Keratinocyte (primary cell): ENCODE results near the gene NFIC. TPM values are rescaled to one million over a fixed set of nuclear protein-coding genes. Genes with fewer than 3 reads are reported as not detected.

ENCODE experiments used
- DNase-seq: peaks from one replicate; pipeline ENCODE4 v3.0.0-alpha.2; 2011; ENCODE audit warnings: low read depth, missing footprints, low spot score
- FAIRE-seq: peaks from 2 replicates; lab custom pipeline; 2011; peaks lifted over from hg19 to GRCh38; lab: Jason Lieb, UNC
- H2AFZ ChIP-seq: 2 replicates; pipeline ENCODE4 v1.6.0; 2012; ENCODE audit warnings: low read length, control low read depth, inconsistent platforms; ENCODE audit not compliant: control insufficient read depth
- H3K27ac ChIP-seq: 2 replicates; pipeline ENCODE4 v1.5.1; 2011; ENCODE audit warnings: low read length; ENCODE audit not compliant: control insufficient read depth, insufficient read depth
- H3K27me3 ChIP-seq: 3 replicates; pipeline ENCODE4 v1.6.0; 2011; ENCODE audit warnings: low read length; ENCODE audit not compliant: control insufficient read depth, insufficient read depth; ENCODE audit errors: extremely low read depth
- H3K36me3 ChIP-seq, 2 experiments: 2 replicates in 1 of 2; 3 replicates in 1 of 2; pipeline ENCODE4 v1.5.1; 2011; ENCODE audit warnings: low read length in 2 of 2, mild to moderate bottlenecking in 1 of 2; ENCODE audit not compliant: control insufficient read depth in 2 of 2, insufficient read depth in 2 of 2; ENCODE audit errors: extremely low read depth in 1 of 2
- H3K4me1 ChIP-seq: 3 replicates; pipeline ENCODE4 v1.5.1; 2011; ENCODE audit warnings: low read length; ENCODE audit not compliant: control insufficient read depth, insufficient read depth; ENCODE audit errors: extremely low read depth
- H3K4me2 ChIP-seq: 3 replicates; pipeline ENCODE4 v1.6.0; 2011; ENCODE audit warnings: low read depth, low read length; ENCODE audit not compliant: control insufficient read depth, insufficient read depth; ENCODE audit errors: extremely low read depth
- H3K4me3 ChIP-seq, 3 experiments: fragments of 200-600 bp in 1 of 3; sonication (generic) in 1 of 3; 2 replicates in 2 of 3; 3 replicates in 1 of 3; pipeline ENCODE4 v1.5.1; 2011 to 2016; ENCODE audit warnings: low read length in 3 of 3, mild to moderate bottlenecking in 3 of 3, control low read depth in 2 of 3, inconsistent platforms in 1 of 3, low read depth in 1 of 3, mixed read lengths in 1 of 3, mixed run types in 1 of 3, moderate library complexity in 1 of 3; ENCODE audit not compliant: control insufficient read depth in 2 of 3, insufficient read depth in 2 of 3; ENCODE audit errors: extremely low read depth in 1 of 3
- H3K79me2 ChIP-seq: 2 replicates; pipeline ENCODE4 v1.6.0; 2012; ENCODE audit warnings: low read length; ENCODE audit not compliant: control insufficient read depth, insufficient read depth
- H3K9ac ChIP-seq: 3 replicates; pipeline ENCODE4 v1.6.0; 2011; ENCODE audit warnings: low read length; ENCODE audit not compliant: control insufficient read depth, insufficient read depth; ENCODE audit errors: extremely low read depth
- H3K9me1 ChIP-seq: 3 replicates; pipeline ENCODE4 v1.6.0; 2011; ENCODE audit warnings: low read length; ENCODE audit not compliant: control insufficient read depth, insufficient read depth; ENCODE audit errors: extremely low read depth
- H3K9me3 ChIP-seq: 2 replicates; pipeline ENCODE4 v1.5.1; 2012; ENCODE audit warnings: low read depth, low read length; ENCODE audit not compliant: control insufficient read depth
- H4K20me1 ChIP-seq: 3 replicates; pipeline ENCODE4 v1.6.0; 2011; ENCODE audit warnings: low read length; ENCODE audit not compliant: control insufficient read depth, insufficient read depth; ENCODE audit errors: extremely low read depth
- CTCF ChIP-seq, 3 experiments: IDR thresholded peaks in 1 of 3; conservative IDR thresholded peaks in 1 of 3; optimal IDR thresholded peaks in 1 of 3; 2 replicates in 2 of 3; 3 replicates in 1 of 3; pipeline versions ENCODE3 to v1.5.1; 2011; ENCODE audit warnings: low read length in 3 of 3, mild to moderate bottlenecking in 3 of 3, moderate library complexity in 2 of 3, control low read depth in 1 of 3, inconsistent platforms in 1 of 3; ENCODE audit not compliant: insufficient read depth in 2 of 3; ENCODE audit errors: extremely low read depth in 1 of 3
- EZH2 ChIP-seq: IDR thresholded peaks from one replicate; pipeline ENCODE4 v1.6.1; 2012; ENCODE audit warnings: inconsistent platforms, mild to moderate bottlenecking, low read length, moderate library complexity
- dilution Hi-C: fragments of 300-500 bp; cut with MboI; formaldehyde crosslinking; loops from one replicate; pipeline ENCODE4 v1.7.0; 2020; ENCODE audit warnings: low sequenced_read_pairs; ENCODE audit not compliant: extremely low pct_ligation_motif_present
- polyA plus RNA-seq, 5 experiments: library from polyadenylated mRNA; depleted of rRNA in 3 of 5; stranded (reverse) in 3 of 5; stranded (forward) in 1 of 5; unstranded in 1 of 5; fragments of >200 nt; gene quantifications; 1 replicate in 1 of 5; 2 replicates in 3 of 5; 3 replicates in 1 of 5; pipeline versions ENCODE4 v1.2.1 to v1.2.3, GENCODE V29; 2011 to 2012; ENCODE audit warnings: missing spikeins in 2 of 5, low read depth in 1 of 5, low replicate concordance in 1 of 5

NFIC gene
- polyA plus RNA-seq, 1 donor (not counting 4 experiments of a cell fraction or from before 2014, with no cell fraction given), result 2.4 TPM

- Histone ChIP-seq H3K9ac (no peak overlapping the region), H3K79me2 (peaks cover 45% of the 10 kb centered on the region), H2AFZ (no peak overlapping the region), H3K4me3 (no peak overlapping the region), H3K4me2 (no peak overlapping the region), H4K20me1 (peaks cover 2% of the 10 kb centered on the region), H3K27ac (no peak overlapping the region), H3K9me1 (no peaks in the 10 kb centered on the region), H3K36me3 (peaks cover 7 to 12% of the 10 kb centered on the region in 2 experiments), H3K27me3 (no peaks in the 10 kb centered on the region), H3K4me1 (peaks cover 4% of the 10 kb centered on the region), H3K9me3 (no peaks in the 10 kb centered on the region)
- FAIRE-seq, result no peak
- dilution Hi-C loops, result no loop called here
- DNase-seq, result no peak
- TF ChIP-seq CTCF (optimal IDR thresholded peaks at IDR 0.05 in 1 of 3, IDR thresholded peaks at IDR 0.05 in 1 of 3, conservative IDR thresholded peaks at IDR 0.05 in 1 of 3; ENCODE audit: extremely low read depth in 1 of 3, insufficient read depth in 2 of 3, low read length in 3 of 3), result no peak
- no peak for TF ChIP-seq EZH2
Measured at GRCh38 chr19:3409346-3410064, 43.1 kb downstream of the NFIC start.

GRCh38 chr19:3411636-3412035 is 45.3 kb downstream of the NFIC start:
- TF ChIP-seq EZH2 (no peak), CTCF (optimal IDR thresholded peaks at IDR 0.05 in 1 of 3, IDR thresholded peaks at IDR 0.05 in 1 of 3, conservative IDR thresholded peaks at IDR 0.05 in 1 of 3; ENCODE audit: extremely low read depth in 1 of 3, insufficient read depth in 2 of 3, low read length in 3 of 3) (no peak)
- no peaks in the 10 kb centered on the region for H3K27me3 ChIP-seq
- no peaks in the 10 kb centered on the region for H3K9me1 ChIP-seq
- no peak overlapping the region for H3K4me2 ChIP-seq
- no peak overlapping the region for H3K9ac ChIP-seq
- no peak for FAIRE-seq
- H3K9me3 ChIP-seq, result no peaks in the 10 kb centered on the region
- no peak for DNase-seq
- H3K4me3 ChIP-seq, result no peak overlapping the region
- peaks cover 45% of the 10 kb centered on the region for H3K79me2 ChIP-seq
- peaks cover 2% of the 10 kb centered on the region for H4K20me1 ChIP-seq
- H2AFZ ChIP-seq, result no peak overlapping the region
- no peaks in the 10 kb centered on the region for H3K4me1 ChIP-seq
- dilution Hi-C loops, result no loop called here
- peaks cover 7 to 14% of the 10 kb centered on the region in 2 experiments for H3K36me3 ChIP-seq
- H3K27ac ChIP-seq, result no peak overlapping the region
